Suppressor macrophage treated with lipopolysaccharide for 4 hours (primary cell): ENCODE data around the gene CECR2.
"Not testable (repeated sequence)": the region's sequence is repeated elsewhere in the genome, so short reads cannot be mapped to it uniquely, and the experiment has no call there.

ENCODE experiments used
- DNase-seq: peaks from one replicate; pipeline ENCODE4 v3.0.0-alpha.2; 2020

Gene CECR2

GRCh38 chr22:17523925-17524324, 154.7 kb downstream of the CECR2 start:
- DNase-seq = no peak

GRCh38 chr22:17536269-17536668, 167.0 kb downstream of the CECR2 start:
- DNase-seq = no peak

GRCh38 chr22:17537155-17537554, 167.9 kb downstream of the CECR2 start:
- DNase-seq = no peak

GRCh38 chr22:17540481-17540880, 171.2 kb downstream of the CECR2 start:
- DNase-seq = no peak

- DNase-seq = no peak
Observed at GRCh38 chr22:17541476-17541875, 172.2 kb downstream of the CECR2 start.

- DNase-seq = no peak
Observed at GRCh38 chr22:17542452-17542851, 173.2 kb downstream of the CECR2 start.

GRCh38 chr22:17548010-17548755, 178.9 kb downstream of the CECR2 start:
- no peak for DNase-seq

- DNase-seq = no peak
Observed at GRCh38 chr22:17548756-17549035, 179.4 kb downstream of the CECR2 start.

- no peak for DNase-seq
Observed at GRCh38 chr22:17549183-17549582, 179.9 kb downstream of the CECR2 start.

- DNase-seq = no peak
Observed at GRCh38 chr22:17549655-17550054, 180.4 kb downstream of the CECR2 start.

GRCh38 chr22:17552737-17553136, 183.5 kb downstream of the CECR2 start:
- no peak for DNase-seq

GRCh38 chr22:17554814-17555213, 185.6 kb downstream of the CECR2 start:
- DNase-seq = no peak

- no peak for DNase-seq
Observed at GRCh38 chr22:17559188-17559587, 189.9 kb downstream of the CECR2 start.

GRCh38 chr22:17562906-17563870, 193.9 kb downstream of the CECR2 start, which contains the start of gene SLC25A18:
SLC25A18 (plus strand) TSS chr22:17563498; CDS start chr22:17579945, 16,447 bp downstream.
- peak; percentile 20 for DNase-seq

GRCh38 chr22:17563936-17564391, 194.7 kb downstream of the CECR2 start:
- DNase-seq = no peak

- DNase-seq = not testable (repeated sequence)
Observed at GRCh38 chr22:17566016-17566687, 196.9 kb downstream of the CECR2 start.

- DNase-seq = no peak
Observed at GRCh38 chr22:17566776-17567175, 197.5 kb downstream of the CECR2 start.

- no peak for DNase-seq
Observed at GRCh38 chr22:17569971-17570511, 200.8 kb downstream of the CECR2 start.

GRCh38 chr22:17570851-17571631, 201.8 kb downstream of the CECR2 start:
- DNase-seq = no peak

- DNase-seq = no peak
Observed at GRCh38 chr22:17575151-17575550, 205.9 kb downstream of the CECR2 start.

- no peak for DNase-seq
Observed at GRCh38 chr22:17575681-17576080, 206.4 kb downstream of the CECR2 start.

- DNase-seq = no peak
Observed at GRCh38 chr22:17576470-17576869, 207.2 kb downstream of the CECR2 start.
